DMS53 treated with DMSO at 0.1 percent for 48 hours (cell line): ENCODE data around the gene MXD3.
"Not testable (repeated sequence)": the region's sequence is repeated elsewhere in the genome, so short reads cannot be mapped to it uniquely, and the experiment has no call there.

ENCODE experiments used
- DNase-seq: peaks from one replicate; lab custom pipeline; 2025; ENCODE audit not compliant: unreplicated experiment; lab: John Stamatoyannopoulos, UW

Gene MXD3

GRCh38 chr5:177269976-177270375 is 41.7 kb downstream of the MXD3 start:
- DNase-seq, result no peak

DNA sequence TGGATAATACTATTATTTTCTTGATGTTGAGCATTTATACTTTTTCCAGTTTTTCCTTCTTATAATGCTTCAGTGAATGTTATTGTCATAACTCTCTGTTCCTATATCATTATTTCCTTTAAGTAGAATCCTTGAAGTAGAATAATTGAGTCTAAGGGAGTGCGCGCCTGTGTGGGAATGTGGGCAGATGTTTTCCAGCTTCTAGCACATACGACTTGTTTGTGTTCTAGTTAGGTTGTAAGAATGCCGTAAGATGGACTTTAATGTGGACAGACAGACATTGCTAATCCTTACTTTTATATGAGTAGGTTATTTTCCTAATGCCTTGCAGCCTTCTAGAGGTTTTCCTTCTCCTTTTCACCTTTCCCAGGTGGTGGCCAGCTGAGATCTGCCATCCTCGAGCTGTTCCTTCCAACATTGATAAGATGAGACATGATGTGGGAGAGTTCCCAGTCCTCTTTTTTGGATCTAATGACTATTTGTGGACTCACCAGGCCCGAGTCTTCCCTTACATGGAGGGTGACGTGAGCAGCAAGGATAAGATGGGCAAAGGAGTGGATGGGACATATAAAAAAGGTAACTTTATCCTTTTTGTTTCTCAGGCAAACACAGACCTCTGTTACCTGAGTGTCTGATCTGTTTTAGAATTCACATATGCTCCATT is 42.3 kb downstream of the MXD3 start:
- DNase-seq, result no peak

DNA sequence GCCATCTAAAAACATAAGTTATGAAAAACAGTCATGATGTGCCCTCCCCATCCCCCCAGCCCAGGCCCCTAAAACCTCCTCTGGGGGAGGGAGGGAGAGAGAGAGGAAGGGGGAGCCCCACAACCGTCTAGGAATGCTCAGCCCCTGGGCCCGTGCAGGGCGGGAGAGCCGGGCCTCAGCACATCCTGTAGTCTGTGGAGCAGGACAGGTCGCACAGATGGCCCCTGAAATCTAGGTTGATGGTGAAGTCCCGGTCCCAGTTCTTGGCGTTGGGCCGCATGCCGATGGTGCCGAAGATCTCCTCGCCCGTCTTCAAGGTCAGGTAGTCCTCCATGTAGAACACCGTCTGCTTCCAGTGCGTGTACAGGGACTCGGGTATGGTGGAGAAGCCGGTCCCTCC is 46.3 kb downstream of the MXD3 start:
- no peak for DNase-seq

DNA sequence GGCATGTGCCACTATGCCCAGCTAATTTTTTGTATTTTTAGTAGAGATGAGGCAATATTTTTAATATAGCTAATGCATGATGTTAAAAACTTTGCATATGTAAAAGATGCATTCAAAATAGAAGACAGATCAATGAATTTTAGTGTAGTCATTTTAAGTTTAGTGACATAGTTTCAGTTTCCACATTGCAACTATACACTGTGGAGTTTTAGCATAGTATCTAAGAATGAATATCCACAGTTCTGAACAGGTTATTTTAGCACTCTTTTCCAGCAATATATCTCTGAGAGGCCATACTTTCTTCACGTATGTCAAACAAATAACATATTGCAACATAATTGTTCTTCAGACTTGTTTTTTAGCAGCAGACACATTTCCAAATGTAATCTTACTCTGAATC is 47.5 kb downstream of the MXD3 start:
- DNase-seq, result no peak

DNA sequence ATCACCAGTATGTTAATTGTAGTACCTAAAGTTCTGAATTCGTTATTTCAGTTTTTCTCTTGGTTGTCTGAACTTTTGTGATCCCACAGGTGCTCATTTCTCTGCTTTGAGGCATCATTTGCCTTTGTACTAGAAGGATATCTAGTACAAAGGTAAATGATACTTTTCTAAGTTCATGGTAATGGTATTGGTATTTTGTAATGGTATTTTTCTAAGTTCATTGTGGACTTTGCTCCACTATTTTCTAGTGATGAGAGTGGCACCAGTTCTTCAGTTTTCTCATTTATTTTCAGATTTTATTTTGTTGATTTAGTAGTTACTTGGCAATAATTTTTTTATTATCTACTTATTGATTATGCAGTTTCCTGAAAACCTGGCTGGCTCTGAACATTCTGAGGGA is 50.2 kb downstream of the MXD3 start:
- DNase-seq, result no peak

GRCh38 chr5:177260961-177261360 is 50.7 kb downstream of the MXD3 start:
- DNase-seq, result no peak

GRCh38 chr5:177258711-177259110 is 53.0 kb downstream of the MXD3 start:
- not testable (repeated sequence) for DNase-seq
